Rectal smooth muscle tissue (tissue), 1 donor: ENCODE measurements around the gene BCL2L2.

Experiments used
- H3K27ac ChIP-seq: one replicate; pipeline ENCODE4 v1.7.0; 2013; ENCODE audit warnings: low read depth, low read length, inconsistent platforms
- H3K27me3 ChIP-seq: one replicate; pipeline ENCODE4 v1.7.0; 2013; ENCODE audit warnings: low read length; ENCODE audit not compliant: control insufficient read depth, insufficient read depth
- H3K36me3 ChIP-seq: one replicate; pipeline ENCODE4 v1.7.0; 2013; ENCODE audit warnings: low read length; ENCODE audit not compliant: control insufficient read depth, insufficient read depth
- H3K4me1 ChIP-seq: one replicate; pipeline ENCODE4 v1.7.0; 2013; ENCODE audit warnings: low read length; ENCODE audit not compliant: control insufficient read depth, insufficient read depth
- H3K4me3 ChIP-seq: one replicate; pipeline ENCODE4 v1.7.0; 2013; ENCODE audit warnings: low read length
- H3K9ac ChIP-seq: one replicate; pipeline ENCODE4 v1.7.0; 2013; ENCODE audit warnings: low read length

Gene BCL2L2

GRCh38 chr14:23358042-23358441, 51.4 kb downstream of the BCL2L2 start:
- Histone ChIP-seq H3K27me3 (no peaks in the 10 kb centered on the region), H3K4me3 (no peak overlapping the region), H3K4me1 (peaks cover 2% of the 10 kb centered on the region), H3K27ac (peak overlapping the region; percentile 12), H3K36me3 (no peaks in the 10 kb centered on the region), H3K9ac (no peak overlapping the region)

DNA sequence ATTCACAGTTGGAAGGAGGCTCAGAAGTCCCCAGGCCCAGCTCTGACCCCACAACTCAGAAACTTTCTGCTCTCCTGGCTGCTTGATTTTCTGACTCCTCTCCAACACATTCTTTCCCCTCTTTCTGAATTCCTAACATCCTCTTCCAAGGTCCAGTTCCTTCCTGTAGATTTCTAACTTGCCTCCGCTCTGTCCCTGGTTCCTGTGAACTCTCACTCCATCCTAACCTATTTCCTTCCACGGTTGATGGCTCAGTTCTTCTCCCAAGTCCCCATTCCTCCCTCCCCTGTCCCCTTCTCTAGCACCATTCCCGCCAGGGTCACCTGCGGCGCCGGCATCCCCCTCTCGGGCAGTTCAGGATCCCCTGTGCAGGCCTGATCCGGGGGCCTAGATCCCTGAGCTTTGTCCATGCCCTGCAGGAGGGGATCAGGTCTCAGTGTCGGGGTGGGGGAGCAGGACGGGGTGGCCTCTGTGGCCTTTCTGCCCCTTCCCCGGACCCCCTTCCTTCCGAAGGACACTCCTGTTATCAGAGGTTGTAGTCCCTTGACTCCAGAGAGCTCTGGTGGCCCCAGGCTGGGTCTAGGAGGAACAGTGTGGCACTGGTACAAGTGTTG, 52.0 kb downstream of the BCL2L2 start:
- Histone ChIP-seq H3K27ac (peak overlapping the region; percentile 12), H3K4me3 (no peak overlapping the region), H3K27me3 (no peaks in the 10 kb centered on the region), H3K4me1 (peaks cover 4% of the 10 kb centered on the region), H3K9ac (no peak overlapping the region), H3K36me3 (no peaks in the 10 kb centered on the region)

GRCh38 chr14:23359167-23359626, 52.6 kb downstream of the BCL2L2 start:
- Histone ChIP-seq H3K9ac (no peak overlapping the region), H3K27ac (no peak overlapping the region)

GRCh38 chr14:23359722-23360447, 53.3 kb downstream of the BCL2L2 start:
- Histone ChIP-seq H3K4me3 (no peak overlapping the region), H3K27ac (no peak overlapping the region), H3K9ac (no peak overlapping the region), H3K27me3 (peaks cover 4% of the 10 kb centered on the region), H3K36me3 (no peaks in the 10 kb centered on the region), H3K4me1 (peaks cover 11% of the 10 kb centered on the region)

More at GRCh38 chr14:23359167-23359626, 52.6 kb downstream of the BCL2L2 start:
- Histone ChIP-seq H3K36me3 (no peaks in the 10 kb centered on the region), H3K4me1 (peaks cover 9% of the 10 kb centered on the region), H3K27me3 (peaks cover 1% of the 10 kb centered on the region), H3K4me3 (no peak overlapping the region)

- no peak overlapping the region for H3K27ac ChIP-seq
- no peak overlapping the region for H3K4me3 ChIP-seq
Observed at GRCh38 chr14:23360496-23360895, 53.9 kb downstream of the BCL2L2 start.

GRCh38 chr14:23361320-23361719, 54.7 kb downstream of the BCL2L2 start:
- Histone ChIP-seq H3K27ac (peak overlapping the region; percentile 21), H3K27me3 (peaks cover 10% of the 10 kb centered on the region), H3K36me3 (no peaks in the 10 kb centered on the region), H3K4me3 (no peak overlapping the region), H3K9ac (no peak overlapping the region), H3K4me1 (peaks cover 11% of the 10 kb centered on the region)

More at GRCh38 chr14:23360496-23360895, 53.9 kb downstream of the BCL2L2 start:
- no peak overlapping the region for H3K9ac ChIP-seq
- peaks cover 11% of the 10 kb centered on the region for H3K4me1 ChIP-seq
- no peaks in the 10 kb centered on the region for H3K36me3 ChIP-seq
- H3K27me3 ChIP-seq = peaks cover 4% of the 10 kb centered on the region
